Activated T-helper 17 cell treated with anti-CD3 and anti-CD28 coated beads, Interleukin-2, amount 50 U/mL, for 72 hours (primary cell): Measurements from ENCODE around the gene CGRRF1. TPM values are rescaled to one million over a fixed set of nuclear protein-coding genes. Genes with fewer than 3 reads are reported as not detected.
A peak's percentile ranks its signal among the peaks of the same experiment; 100 is the strongest.

Source experiments
- ATAC-seq: fragments of 150-1000 bp; cut with Tn5 transposase; replicated peaks from 2 replicates; pipeline ENCODE4 v1.10.0; 2021; ENCODE audit warnings: mild to moderate bottlenecking, moderate library complexity
- H3K27ac Mint-ChIP-seq: one replicate; pipeline ENCODE4 v1.8.0; 2022; ENCODE audit warnings: mixed read lengths
- H3K27me3 Mint-ChIP-seq: one replicate; pipeline ENCODE4 v1.8.0; 2022; ENCODE audit warnings: mixed read lengths
- H3K36me3 Mint-ChIP-seq: one replicate; pipeline ENCODE4 v1.8.0; 2022; ENCODE audit warnings: low read depth, mild to moderate bottlenecking, mixed read lengths
- H3K4me1 Mint-ChIP-seq: one replicate; pipeline ENCODE4 v1.8.0; 2022; ENCODE audit warnings: mixed read lengths
- H3K4me3 Mint-ChIP-seq: one replicate; pipeline ENCODE4 v1.8.0; 2022; ENCODE audit warnings: mild to moderate bottlenecking, mixed read lengths
- H3K9me3 Mint-ChIP-seq: one replicate; pipeline ENCODE4 v1.8.0; 2022; ENCODE audit warnings: mixed read lengths
- total RNA-seq, 2 donors: library from RNA; stranded (reverse); gene quantifications; one replicate each; pipeline ENCODE4 v1.2.3, GENCODE V29; 2022

Gene CGRRF1
- total RNA-seq, 2 donors from 2014 or later, result 12.3 to 13.5 TPM

- Mint-ChIP-seq H3K9me3 (no peaks in the 10 kb centered on the region), H3K36me3 (peaks cover 66% of the 10 kb centered on the region), H3K4me1 (peaks cover 42% of the 10 kb centered on the region), H3K27ac (no peak overlapping the region), H3K4me3 (peak overlapping the region; percentile 89), H3K27me3 (no peaks in the 10 kb centered on the region)
- ATAC-seq, result peak; percentile 49
Measured at GRCh38 chr14:54483073-54483745, 26.5 kb upstream of the CGRRF1 start.

GRCh38 chr14:54483846-54484245, 25.9 kb upstream of the CGRRF1 start:
- Mint-ChIP-seq H3K36me3 (peaks cover 61% of the 10 kb centered on the region), H3K4me3 (peak overlapping the region; percentile 89), H3K4me1 (peaks cover 42% of the 10 kb centered on the region), H3K9me3 (no peaks in the 10 kb centered on the region), H3K27me3 (no peaks in the 10 kb centered on the region), H3K27ac (peak overlapping the region; percentile 63)
- no peak for ATAC-seq

GRCh38 chr14:54486685-54487084, 23.0 kb upstream of the CGRRF1 start:
- peaks cover 42% of the 10 kb centered on the region for H3K36me3 Mint-ChIP-seq
- peak overlapping the region; percentile 89 for H3K4me3 Mint-ChIP-seq
- peaks cover 50% of the 10 kb centered on the region for H3K4me1 Mint-ChIP-seq
- H3K27ac Mint-ChIP-seq, result peak overlapping the region; percentile 63
- H3K9me3 Mint-ChIP-seq, result no peaks in the 10 kb centered on the region
- H3K27me3 Mint-ChIP-seq, result no peaks in the 10 kb centered on the region
- no peak for ATAC-seq

- H3K9me3 Mint-ChIP-seq, result no peaks in the 10 kb centered on the region
- H3K4me3 Mint-ChIP-seq, result peak overlapping the region; percentile 89
- no peak for ATAC-seq
- H3K36me3 Mint-ChIP-seq, result peaks cover 31% of the 10 kb centered on the region
- H3K27me3 Mint-ChIP-seq, result no peaks in the 10 kb centered on the region
- H3K27ac Mint-ChIP-seq, result peak overlapping the region; percentile 93
- peaks cover 49% of the 10 kb centered on the region for H3K4me1 Mint-ChIP-seq
Measured at GRCh38 chr14:54487771-54488170, 21.9 kb upstream of the CGRRF1 start.

- Mint-ChIP-seq H3K27ac (peak overlapping the region; percentile 93), H3K9me3 (no peaks in the 10 kb centered on the region), H3K4me3 (peak overlapping the region; percentile 89), H3K27me3 (no peaks in the 10 kb centered on the region), H3K36me3 (peaks cover 26% of the 10 kb centered on the region), H3K4me1 (peaks cover 44% of the 10 kb centered on the region)
- no peak for ATAC-seq
Measured at GRCh38 chr14:54488318-54488645, 21.4 kb upstream of the CGRRF1 start.

GRCh38 chr14:54488646-54489317, 20.9 kb upstream of the CGRRF1 start, which contains the start of gene GMFB:
TSS of gene GMFB (minus strand) at chr14:54488980. CDS start at chr14:54488927, 53 bp downstream.
- H3K4me3 Mint-ChIP-seq, result peak within 1 kb of the TSS; percentile 89
- no peaks in the 10 kb centered on the region for H3K9me3 Mint-ChIP-seq
- peak; percentile 95 for ATAC-seq
- H3K27me3 Mint-ChIP-seq, result no peaks in the 10 kb centered on the region
- H3K4me1 Mint-ChIP-seq, result peaks cover 42% of the 10 kb centered on the region
- peaks cover 21% of the 10 kb centered on the region for H3K36me3 Mint-ChIP-seq
- H3K27ac Mint-ChIP-seq, result peak within 1 kb of the TSS; percentile 93

GRCh38 chr14:54489318-54489683, 20.4 kb upstream of the CGRRF1 start:
- peak; percentile 31 for ATAC-seq
- Mint-ChIP-seq H3K4me3 (peak overlapping the region; percentile 89), H3K27me3 (no peaks in the 10 kb centered on the region), H3K4me1 (peaks cover 37% of the 10 kb centered on the region), H3K9me3 (no peaks in the 10 kb centered on the region), H3K27ac (peak overlapping the region; percentile 93), H3K36me3 (peaks cover 15% of the 10 kb centered on the region)

- Mint-ChIP-seq H3K4me3 (peak overlapping the region; percentile 89), H3K9me3 (no peaks in the 10 kb centered on the region), H3K4me1 (peaks cover 31% of the 10 kb centered on the region), H3K36me3 (peaks cover 10% of the 10 kb centered on the region), H3K27me3 (no peaks in the 10 kb centered on the region), H3K27ac (peak overlapping the region; percentile 93)
- ATAC-seq, result no peak
Measured at GRCh38 chr14:54489731-54490444, 19.8 kb upstream of the CGRRF1 start.

GRCh38 chr14:54490445-54491175, 19.1 kb upstream of the CGRRF1 start:
- ATAC-seq, result no peak
- H3K36me3 Mint-ChIP-seq, result peaks cover 10% of the 10 kb centered on the region
- H3K4me3 Mint-ChIP-seq, result peak overlapping the region; percentile 89

GRCh38 chr14:54493293-54493692, 16.4 kb upstream of the CGRRF1 start:
- no peaks in the 10 kb centered on the region for H3K9me3 Mint-ChIP-seq
- peaks cover 10% of the 10 kb centered on the region for H3K36me3 Mint-ChIP-seq
- H3K4me3 Mint-ChIP-seq, result no peak overlapping the region
- ATAC-seq, result no peak
- peaks cover 8% of the 10 kb centered on the region for H3K4me1 Mint-ChIP-seq
- H3K27me3 Mint-ChIP-seq, result no peaks in the 10 kb centered on the region
- no peak overlapping the region for H3K27ac Mint-ChIP-seq

More at GRCh38 chr14:54490445-54491175, 19.1 kb upstream of the CGRRF1 start:
- Mint-ChIP-seq H3K27ac (peak overlapping the region; percentile 93), H3K27me3 (no peaks in the 10 kb centered on the region), H3K4me1 (peaks cover 25% of the 10 kb centered on the region), H3K9me3 (no peaks in the 10 kb centered on the region)

- Mint-ChIP-seq H3K27ac (no peak overlapping the region), H3K9me3 (no peaks in the 10 kb centered on the region), H3K36me3 (no peaks in the 10 kb centered on the region), H3K27me3 (peaks cover 5% of the 10 kb centered on the region), H3K4me3 (no peak overlapping the region), H3K4me1 (no peaks in the 10 kb centered on the region)
- no peak for ATAC-seq
Measured at GRCh38 chr14:54497224-54497623, 12.5 kb upstream of the CGRRF1 start.

GRCh38 chr14:54498095-54498531, 11.6 kb upstream of the CGRRF1 start:
- Mint-ChIP-seq H3K27me3 (peaks cover 5% of the 10 kb centered on the region), H3K4me3 (no peak overlapping the region), H3K27ac (no peak overlapping the region), H3K9me3 (no peaks in the 10 kb centered on the region), H3K36me3 (no peaks in the 10 kb centered on the region), H3K4me1 (no peaks in the 10 kb centered on the region)
- ATAC-seq, result no peak

GRCh38 chr14:54498579-54498978, 11.1 kb upstream of the CGRRF1 start:
- peaks cover 5% of the 10 kb centered on the region for H3K27me3 Mint-ChIP-seq

GRCh38 chr14:54500744-54501143, 9.0 kb upstream of the CGRRF1 start:
- peaks cover 5% of the 10 kb centered on the region for H3K27me3 Mint-ChIP-seq
- H3K4me3 Mint-ChIP-seq, result no peak overlapping the region
- H3K36me3 Mint-ChIP-seq, result no peaks in the 10 kb centered on the region
- no peak overlapping the region for H3K27ac Mint-ChIP-seq
- H3K9me3 Mint-ChIP-seq, result no peaks in the 10 kb centered on the region
- no peak for ATAC-seq
- H3K4me1 Mint-ChIP-seq, result no peaks in the 10 kb centered on the region

More at GRCh38 chr14:54498579-54498978, 11.1 kb upstream of the CGRRF1 start:
- Mint-ChIP-seq H3K9me3 (no peaks in the 10 kb centered on the region), H3K4me1 (no peaks in the 10 kb centered on the region), H3K27ac (no peak overlapping the region), H3K36me3 (no peaks in the 10 kb centered on the region), H3K4me3 (no peak overlapping the region)
- no peak for ATAC-seq
